WERI-Rb-1 (cell line): ENCODE results near the gene SCN3B.
A peak's percentile ranks its signal among the peaks of the same experiment; 100 is the strongest.

Experiments
- DNase-seq: peaks from one replicate; pipeline ENCODE4 v3.0.0-alpha.2; 2020
- H3K27ac ChIP-seq: fragments of 250-450 bp; sonication (Bioruptor Pico); 2 replicates; pipeline ENCODE4 v1.5.1; 2020; ENCODE audit warnings: mild to moderate bottlenecking, moderate library complexity
- H3K27me3 ChIP-seq: fragments of 250-450 bp; sonication (Bioruptor Pico); 2 replicates; pipeline ENCODE4 v1.5.1; 2021; ENCODE audit warnings: mild to moderate bottlenecking, low read depth, moderate library complexity; ENCODE audit not compliant: insufficient read depth, severe bottlenecking
- H3K36me3 ChIP-seq: fragments of 250-450 bp; sonication (Bioruptor Pico); 2 replicates; pipeline ENCODE4 v1.5.1; 2020; ENCODE audit warnings: mild to moderate bottlenecking, moderate library complexity
- H3K4me3 ChIP-seq: 2 replicates; pipeline ENCODE4 v1.5.1; 2011; ENCODE audit warnings: low read depth, mild to moderate bottlenecking, control low read depth, low read length
- H3K9me3 ChIP-seq: fragments of 250-450 bp; sonication (Bioruptor Pico); 2 replicates; pipeline ENCODE4 v1.5.1; 2021; ENCODE audit warnings: mild to moderate bottlenecking, moderate library complexity; ENCODE audit not compliant: severe bottlenecking
- CTCF ChIP-seq: IDR thresholded peaks from 2 replicates; pipeline ENCODE4 v1.5.1; 2011; ENCODE audit warnings: low read depth, mild to moderate bottlenecking, control low read depth, inconsistent platforms, low read length

SCN3B gene

GRCh38 chr11:123696183-123696582, 41.8 kb upstream of the SCN3B start:
- peak; percentile 26; the same call in 1 of the 2 replicates for TF ChIP-seq CTCF
- no peaks in the 10 kb centered on the region for H3K27me3 ChIP-seq
- no peak overlapping the region for H3K27ac ChIP-seq
- no peaks in the 10 kb centered on the region for H3K36me3 ChIP-seq
- H3K9me3 ChIP-seq: peaks cover 4% of the 10 kb centered on the region
- DNase-seq: no peak
- no peak overlapping the region for H3K4me3 ChIP-seq

GRCh38 chr11:123695231-123695630, 40.8 kb upstream of the SCN3B start:
- TF ChIP-seq CTCF: no peak
- Histone ChIP-seq H3K4me3 (no peak overlapping the region), H3K9me3 (peaks cover 4% of the 10 kb centered on the region), H3K36me3 (no peaks in the 10 kb centered on the region), H3K27me3 (no peaks in the 10 kb centered on the region), H3K27ac (no peak overlapping the region)
- DNase-seq: no peak

GRCh38 chr11:123694551-123694950, 40.1 kb upstream of the SCN3B start:
- no peak for DNase-seq
- Histone ChIP-seq H3K4me3 (no peak overlapping the region), H3K27ac (no peak overlapping the region), H3K9me3 (no peaks in the 10 kb centered on the region), H3K36me3 (no peaks in the 10 kb centered on the region), H3K27me3 (no peaks in the 10 kb centered on the region)
- no peak for TF ChIP-seq CTCF

- no peaks in the 10 kb centered on the region for H3K36me3 ChIP-seq
- no peaks in the 10 kb centered on the region for H3K27me3 ChIP-seq
- no peak overlapping the region for H3K27ac ChIP-seq
- no peak for TF ChIP-seq CTCF
- H3K4me3 ChIP-seq: no peak overlapping the region
- no peaks in the 10 kb centered on the region for H3K9me3 ChIP-seq
- no peak for DNase-seq
Observed at GRCh38 chr11:123692961-123693360, 38.5 kb upstream of the SCN3B start.

GRCh38 chr11:123690485-123690884, 36.1 kb upstream of the SCN3B start:
- Histone ChIP-seq H3K27me3 (no peaks in the 10 kb centered on the region), H3K36me3 (no peaks in the 10 kb centered on the region)
- no peak for DNase-seq

More at GRCh38 chr11:123690485-123690884, 36.1 kb upstream of the SCN3B start:
- no peak for TF ChIP-seq CTCF
- Histone ChIP-seq H3K9me3 (no peaks in the 10 kb centered on the region), H3K4me3 (no peak overlapping the region), H3K27ac (no peak overlapping the region)
